H1 (cell line): ENCODE data around the gene STPG1. TPM values are rescaled to one million over a fixed set of nuclear protein-coding genes. Genes with fewer than 3 reads are reported as not detected.

ENCODE experiments used
- ASH2L ChIP-seq: fragments of 200-600, 300-600 bp; sonication (generic); IDR thresholded peaks from one replicate; pipeline ENCODE4 v1.7.1; 2017; ENCODE audit warnings: low read length
- CBX8 ChIP-seq: fragments of 300-800, 300-1000 bp; sonication (generic); IDR thresholded peaks from 2 replicates; pipeline ENCODE4 v1.7.1; 2016; ENCODE audit warnings: low read depth, low read length, borderline replicate concordance
- KDM1A ChIP-seq: fragments of 200-600, 300-600 bp; sonication (generic); IDR thresholded peaks from 2 replicates; pipeline ENCODE4 v1.7.1; 2016; ENCODE audit warnings: mild to moderate bottlenecking, low read length, borderline replicate concordance
- RNF2 ChIP-seq: fragments of 200-900, 300-1000 bp; sonication (generic); IDR thresholded peaks from 2 replicates; pipeline ENCODE4 v1.7.1; 2016; ENCODE audit warnings: borderline replicate concordance, low read depth, mild to moderate bottlenecking, antibody characterized with exemption, low read length; ENCODE audit not compliant: poor library complexity, severe bottlenecking; ENCODE audit errors: missing control alignments
- SIX5 ChIP-seq: IDR thresholded peaks from 2 replicates; pipeline ENCODE4 v1.6.1; 2011; ENCODE audit warnings: mild to moderate bottlenecking, low read depth, low read length
- SP4 ChIP-seq: IDR thresholded peaks from 2 replicates; pipeline ENCODE4 v1.6.1; 2012; ENCODE audit warnings: low read length, inconsistent platforms
- SRF ChIP-seq: IDR thresholded peaks from 2 replicates; pipeline ENCODE4 v1.6.1; 2011; ENCODE audit warnings: mild to moderate bottlenecking, low read depth, low read length, moderate library complexity
- polyA plus RNA-seq, 7 experiments: library from polyadenylated mRNA; depleted of rRNA in 3 of 7; stranded (reverse) in 5 of 7; unstranded in 2 of 7; fragments of >200 nt in 5 of 7; fragments of 200-250 nt in 2 of 7; gene quantifications; 1 replicate in 5 of 7; 2 replicates in 1 of 7; 4 replicates in 1 of 7; pipeline versions ENCODE4 v1.2.1 to v1.2.3, GENCODE V29; 2011 to 2013; ENCODE audit warnings: missing spikeins in 2 of 7, mixed read lengths in 2 of 7
- total RNA-seq: library from RNA; stranded (reverse); fragmentation: NEBNext Ultra II Directional; extraction: Animal tissue kit (Norgen Biotek cat#: 25700); gene quantifications from 2 replicates; pipeline ENCODE4 v1.2.1, GENCODE V29; 2021

Gene STPG1
- total and polyA plus RNA-seq, 2 of the 8 experiments (the other 6 are each of a cell fraction or from before 2014, with no cell fraction given), result 10.3 to 11.2 TPM

GRCh38 chr1:24425441-24425840 lies 11.9 kb upstream of the STPG1 start (continued):
- TF ChIP-seq ASH2L (no peak), KDM1A (no peak), SIX5 (no peak), SP4 (no peak), RNF2 (no peak), CBX8 (no peak), SRF (no peak)
